Ovary (tissue), 9 donors: Measurements from ENCODE around the gene RAB3B. TPM values are rescaled to one million over a fixed set of nuclear protein-coding genes. Genes with fewer than 3 reads are reported as not detected.

Experiments
- DNase-seq, 5 donors: peaks; one replicate each; pipeline ENCODE4 v3.0.0-alpha.2; 2019 to 2020
- H3K27ac ChIP-seq, 2 donors: fragments of 200-600 bp; one replicate each; pipeline versions ENCODE4 v1.5.1 to v1.8.0; 2019 to 2022
- H3K27me3 ChIP-seq: fragments of 200-600 bp; one replicate; pipeline ENCODE4 v1.8.0; 2022
- H3K36me3 ChIP-seq: fragments of 200-600 bp; sonication (generic); one replicate; pipeline ENCODE4 v1.5.1; 2019
- H3K4me1 ChIP-seq: one replicate; pipeline ENCODE4 v1.8.1; 2013; ENCODE audit warnings: mild to moderate bottlenecking, moderate library complexity; ENCODE audit not compliant: insufficient read depth
- H3K4me3 ChIP-seq: fragments of 200-600 bp; sonication (generic); one replicate; pipeline ENCODE4 v1.5.1; 2017
- H3K9me3 ChIP-seq, 2 donors: fragments of 200-600 bp in 1 of 2; sonication (generic) in 1 of 2; one replicate each; pipeline versions ENCODE4 v1.5.1 to v1.8.1; 2013 to 2019; ENCODE audit warnings: mild to moderate bottlenecking in 1 of 2, moderate library complexity in 1 of 2
- EP300 ChIP-seq: sonication (generic); formaldehyde crosslinking; IDR thresholded peaks from one replicate; pipeline ENCODE4 v1.6.1; 2017; ENCODE audit warnings: antibody characterized with exemption
- POLR2A ChIP-seq: fragments of 450-650 bp; IDR thresholded peaks from one replicate; pipeline ENCODE4 v1.6.1; 2017; ENCODE audit warnings: antibody characterized with exemption, mild to moderate bottlenecking, moderate library complexity
- WGBS, 3 donors: extraction: QIAGEN DNeasy Blood & Tissue Kit in 1 of 3; methylation state at CpG; one replicate each; pipeline versions ENCODE4 v1.1.5 to v1.1.7; 2013 to 2017; 5-methylcytosine and 5-hydroxymethylcytosine counted together
- intact Hi-C, 4 donors: fragments of 100-400 bp; cut with DNase I; formaldehyde crosslinking; loops; one replicate each; pipeline versions ENCODE4 v1.11.0 to v1.15.1; 2022 to 2023
- polyA plus RNA-seq, 2 donors: library from polyadenylated mRNA; stranded (reverse); fragments of 200-250 nt in 1 of 2; fragments of 350-450 nt in 1 of 2; fragmentation: Illumina TruSeq in 1 of 2; extraction: RNeasy Lipid Tissue Mini Kit (QIAGEN cat#74804) in 1 of 2; gene quantifications; one replicate each; pipeline ENCODE4 v1.2.3, GENCODE V29; 2013 to 2014
- total RNA-seq, 7 donors: library from RNA; depleted of rRNA in 2 of 7; stranded (reverse); fragments of >200 nt in 2 of 7; fragmentation: NEBNext Ultra II Directional in 3 of 7; extraction: Animal tissue kit (Norgen Biotek cat#: 25700) in 3 of 7; gene quantifications; one replicate each; pipeline versions ENCODE4 v1.1.0 to v1.2.4, GENCODE V29; 2016 to 2023
- TF ChIP-seq, protein P1 (sequence below), 3 donors: fragments of 450-650 bp in 2 of 3; fragments of 200-600 bp in 1 of 3; IDR thresholded peaks; one replicate each; pipeline versions ENCODE4 v1.5.1 to v1.8.0; 2016 to 2022; ENCODE audit warnings: antibody characterized with exemption in 3 of 3, mild to moderate bottlenecking in 1 of 3
- donor health status: DM: no; HTN: no; CAD: no; lungs with moderate emphysema.
- donor health status: DM: no; HTN: no; CAD: no.
- donor health status: Bipolar disorder and iron deficiency.
- donor health status: DM: yes; HTN: yes; CAD: no.
- donor health status: DM: no; HTN: no; CAD: no.
- donor health status: DM: yes; HTN: yes; CAD: no.

Gene RAB3B
- total and polyA plus RNA-seq, 9 donors = 1.1 to 8.2 (median 2.9) TPM

DNA sequence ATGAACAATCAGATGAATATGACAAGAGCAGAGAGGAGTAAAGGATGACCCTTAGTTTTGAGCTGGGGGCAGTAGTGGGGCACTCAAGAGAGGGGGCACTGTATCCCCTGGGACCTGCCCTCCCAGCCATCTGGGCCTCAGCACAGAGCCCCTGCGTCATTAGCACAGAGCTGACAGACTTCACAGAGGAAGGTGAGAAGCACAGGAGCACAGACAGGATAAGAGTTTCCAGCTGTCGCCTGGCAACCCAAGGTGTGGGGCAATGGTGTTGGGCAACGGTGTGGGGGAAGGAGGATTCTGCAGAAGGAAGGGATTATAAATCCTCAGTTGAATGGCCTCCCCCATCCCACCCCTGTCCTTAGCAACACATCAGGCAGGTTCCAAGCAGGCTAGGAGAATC is 30.2 kb downstream of the RAB3B start:
- TF ChIP-seq, protein P1, sequence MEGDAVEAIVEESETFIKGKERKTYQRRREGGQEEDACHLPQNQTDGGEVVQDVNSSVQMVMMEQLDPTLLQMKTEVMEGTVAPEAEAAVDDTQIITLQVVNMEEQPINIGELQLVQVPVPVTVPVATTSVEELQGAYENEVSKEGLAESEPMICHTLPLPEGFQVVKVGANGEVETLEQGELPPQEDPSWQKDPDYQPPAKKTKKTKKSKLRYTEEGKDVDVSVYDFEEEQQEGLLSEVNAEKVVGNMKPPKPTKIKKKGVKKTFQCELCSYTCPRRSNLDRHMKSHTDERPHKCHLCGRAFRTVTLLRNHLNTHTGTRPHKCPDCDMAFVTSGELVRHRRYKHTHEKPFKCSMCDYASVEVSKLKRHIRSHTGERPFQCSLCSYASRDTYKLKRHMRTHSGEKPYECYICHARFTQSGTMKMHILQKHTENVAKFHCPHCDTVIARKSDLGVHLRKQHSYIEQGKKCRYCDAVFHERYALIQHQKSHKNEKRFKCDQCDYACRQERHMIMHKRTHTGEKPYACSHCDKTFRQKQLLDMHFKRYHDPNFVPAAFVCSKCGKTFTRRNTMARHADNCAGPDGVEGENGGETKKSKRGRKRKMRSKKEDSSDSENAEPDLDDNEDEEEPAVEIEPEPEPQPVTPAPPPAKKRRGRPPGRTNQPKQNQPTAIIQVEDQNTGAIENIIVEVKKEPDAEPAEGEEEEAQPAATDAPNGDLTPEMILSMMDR (IDR thresholded peaks at IDR 0.05) = no peak
- TF ChIP-seq EP300 (no peak), POLR2A (no peak)
- no peak overlapping the region for H3K4me3 ChIP-seq
- intact Hi-C loops = no loop called here
- WGBS, 3 donors = 30 to 57% (median 57%) methylated on average over 3 of the region's 3 CpGs
- H3K9me3 ChIP-seq = no peaks in the 10 kb centered on the region
- no peaks in the 10 kb centered on the region for H3K4me1 ChIP-seq
- H3K27me3 ChIP-seq = no peaks in the 10 kb centered on the region
- H3K27ac ChIP-seq = no peak overlapping the region
- no peaks in the 10 kb centered on the region for H3K36me3 ChIP-seq
- DNase-seq = no peak

DNA sequence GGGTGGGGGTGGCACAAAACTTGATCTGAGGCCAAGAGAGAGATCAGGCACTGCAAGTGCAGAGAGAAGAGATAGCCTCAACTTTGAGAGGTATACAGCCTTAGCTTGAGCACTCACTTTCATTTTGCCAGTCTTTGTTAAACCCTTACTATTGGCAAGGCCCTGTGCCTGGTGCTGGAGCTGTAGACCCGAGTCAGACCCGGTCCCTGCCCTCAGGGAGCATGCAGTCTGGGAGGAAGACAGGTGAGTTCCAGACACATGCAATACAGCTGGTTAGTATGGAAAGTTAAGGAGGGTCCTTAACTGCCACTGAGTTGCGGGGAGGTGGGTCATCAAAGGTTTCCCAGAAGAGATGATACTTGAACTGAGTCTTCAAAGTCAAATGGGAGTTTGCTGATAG is 31.7 kb downstream of the RAB3B start:
- no peak for DNase-seq
- no peaks in the 10 kb centered on the region for H3K4me1 ChIP-seq
- no peak overlapping the region for H3K4me3 ChIP-seq
- H3K36me3 ChIP-seq = no peaks in the 10 kb centered on the region
- TF ChIP-seq, protein P1 (IDR thresholded peaks at IDR 0.05) = no peak
- TF ChIP-seq EP300 (no peak), POLR2A (no peak)
- H3K27me3 ChIP-seq = no peaks in the 10 kb centered on the region
- intact Hi-C loops = no loop called here
- 95 to 98% (median 95%) methylated on average over 3 of the region's 3 CpGs for WGBS, 3 donors
- no peak overlapping the region for H3K27ac ChIP-seq
- H3K9me3 ChIP-seq = no peaks in the 10 kb centered on the region

DNA sequence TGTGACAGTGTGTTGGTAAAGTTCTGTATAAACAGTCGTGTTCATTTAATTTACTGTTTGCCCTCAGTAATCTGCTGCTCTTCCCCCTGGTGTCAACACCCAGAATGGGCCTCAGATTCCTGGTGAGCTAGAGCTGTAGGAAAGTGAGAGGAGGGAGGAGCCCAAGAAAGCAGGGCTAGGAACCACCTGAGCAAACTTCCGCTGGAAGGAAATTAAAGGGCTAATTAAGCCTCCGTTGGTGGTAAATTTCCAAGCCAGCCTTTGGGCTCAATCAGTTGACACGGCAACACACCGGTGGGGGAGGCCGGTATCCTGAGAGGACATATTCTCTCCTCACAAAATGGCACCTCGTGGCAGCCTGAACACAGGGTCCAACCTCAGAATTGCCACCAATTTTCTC is 32.9 kb downstream of the RAB3B start:
- H3K9me3 ChIP-seq = no peaks in the 10 kb centered on the region
- no peaks in the 10 kb centered on the region for H3K4me1 ChIP-seq
- no peaks in the 10 kb centered on the region for H3K36me3 ChIP-seq
- intact Hi-C loops = no loop called here
- 61 to 75% (median 68%) methylated on average over 7 of the region's 7 CpGs for WGBS, 3 donors
- TF ChIP-seq POLR2A (no peak), EP300 (no peak)
- TF ChIP-seq, protein P1 (IDR thresholded peaks at IDR 0.05) = no peak
- H3K4me3 ChIP-seq = no peak overlapping the region
- no peaks in the 10 kb centered on the region for H3K27me3 ChIP-seq
- H3K27ac ChIP-seq = no peak overlapping the region
- DNase-seq = no peak

DNA sequence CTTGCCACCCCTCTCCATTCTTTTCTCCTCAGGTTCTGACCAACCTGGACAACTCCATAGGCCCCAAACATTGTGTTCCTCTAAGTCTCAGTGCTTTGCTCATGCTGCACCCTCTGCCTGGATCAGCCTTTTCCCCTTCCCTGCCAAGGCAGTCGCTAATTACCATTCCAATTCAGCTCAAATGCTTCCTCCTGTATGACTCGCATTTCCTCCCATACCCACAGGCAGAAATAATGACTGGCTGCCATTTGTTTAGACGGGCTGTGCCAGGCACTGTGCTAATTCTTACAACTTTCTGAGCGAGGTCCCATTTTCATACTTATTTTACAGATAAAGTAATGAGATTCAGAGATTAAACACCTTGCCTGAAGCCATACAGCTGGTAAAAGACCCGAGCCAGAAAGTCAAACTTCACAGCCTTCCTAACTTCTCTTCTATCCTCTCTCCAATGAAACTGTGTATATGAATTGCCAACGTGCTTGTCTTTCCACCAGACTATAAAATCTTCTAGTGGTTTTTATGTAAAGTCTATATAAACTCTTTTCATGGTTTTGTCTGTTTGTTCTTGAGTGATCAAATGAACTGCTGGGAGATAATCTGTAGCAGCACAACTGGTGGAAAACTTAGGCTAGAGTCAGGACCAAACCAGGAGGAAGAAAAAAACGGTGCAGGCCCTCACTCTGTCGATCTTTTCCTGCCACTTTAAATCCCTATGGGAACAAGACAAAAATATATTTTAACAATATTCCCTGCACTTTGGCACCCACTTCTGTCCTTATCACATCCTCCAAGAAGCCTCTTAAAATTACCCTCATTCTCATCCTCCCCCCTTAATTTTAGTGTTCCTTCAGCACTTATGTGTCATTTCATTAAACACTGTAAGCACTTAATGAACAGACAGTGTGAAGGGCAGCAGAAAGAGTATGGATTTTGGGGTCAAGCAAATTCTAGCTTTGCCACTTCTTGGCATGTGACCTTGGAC is 33.7 kb downstream of the RAB3B start:
- Histone ChIP-seq H3K36me3 (no peaks in the 10 kb centered on the region), H3K27ac (no peak overlapping the region), H3K27me3 (no peaks in the 10 kb centered on the region), H3K9me3 (no peaks in the 10 kb centered on the region), H3K4me1 (no peaks in the 10 kb centered on the region), H3K4me3 (no peak overlapping the region)
- no peak for DNase-seq
- TF ChIP-seq EP300 = no peak
- TF ChIP-seq, protein P1 (IDR thresholded peaks at IDR 0.05) = no peak
- no peak for TF ChIP-seq POLR2A
- intact Hi-C loops = no loop called here
- 53 to 56% (median 54%) methylated on average over 8 of the region's 8 CpGs for WGBS, 3 donors
